Tibial artery (tissue), 4 donors: ENCODE measurements around the gene RIPOR1.

Experiments
- DNase-seq, 2 donors: peaks; one replicate each; pipeline ENCODE4 v3.0.0-alpha.2; 2019
- H3K27ac ChIP-seq, 2 donors: fragments of 200-600 bp; sonication (generic) in 1 of 2; 1 replicate in 1 of 2; 2 replicates in 1 of 2; pipeline ENCODE4 v1.5.1; 2018 to 2019; ENCODE audit warnings: mild to moderate bottlenecking in 1 of 2
- H3K27me3 ChIP-seq, 2 donors: fragments of 200-600 bp; sonication (generic) in 1 of 2; one replicate each; pipeline versions ENCODE4 v1.5.1 to v1.6.0; 2016 to 2019
- H3K36me3 ChIP-seq, 3 donors: fragments of 200-600 bp; sonication (generic) in 2 of 3; one replicate each; pipeline ENCODE4 v1.5.1; 2016 to 2019; ENCODE audit warnings: mild to moderate bottlenecking in 2 of 3
- H3K4me1 ChIP-seq, 4 donors: fragments of 200-600 bp; sonication (generic) in 2 of 4; 1 replicate in 3 of 4; 2 replicates in 1 of 4; pipeline ENCODE4 v1.5.1; 2016 to 2019
- H3K4me3 ChIP-seq, 2 donors: fragments of 200-600 bp; sonication (generic) in 1 of 2; 1 replicate in 1 of 2; 2 replicates in 1 of 2; pipeline ENCODE4 v1.5.1; 2018 to 2019; ENCODE audit warnings: mild to moderate bottlenecking in 2 of 2
- H3K9me3 ChIP-seq, 3 donors: fragments of 200-600 bp; sonication (generic) in 1 of 3; one replicate each; pipeline ENCODE4 v1.5.1; 2016 to 2019
- CTCF ChIP-seq, 2 experiments: fragments of 200-600 bp in 1 of 2; fragments of 450-650 bp in 1 of 2; IDR thresholded peaks; one replicate each; pipeline ENCODE4 v1.5.1; 2017 to 2019; ENCODE audit warnings: antibody characterized with exemption in 2 of 2, mild to moderate bottlenecking in 1 of 2, moderate library complexity in 1 of 2
- intact Hi-C: fragments of 100-400 bp; cut with DNase I; formaldehyde crosslinking; loops from one replicate; pipeline ENCODE4 v1.15.0; 2023; ENCODE audit warnings: low total_unique reads

The RIPOR1 gene

GRCh38 chr16:67516296-67517154, 12.1 kb upstream of the RIPOR1 start:
- no peak for DNase-seq
- Histone ChIP-seq H3K9me3 (no peaks in the 10 kb centered on the region), H3K27me3 (no peaks in the 10 kb centered on the region), H3K4me1 (peaks cover 0 to 1% (median 0%) of the 10 kb centered on the region in 4 donors), H3K4me3 (no peak overlapping the region), H3K27ac (no peak overlapping the region), H3K36me3 (no peaks in the 10 kb centered on the region)
- TF ChIP-seq CTCF (IDR thresholded peaks at IDR 0.05): no peak
- intact Hi-C loops: no loop called here

GRCh38 chr16:67517155-67517445, 11.5 kb upstream of the RIPOR1 start:
- Histone ChIP-seq H3K4me3 (no peak overlapping the region), H3K36me3 (no peaks in the 10 kb centered on the region), H3K27me3 (no peaks in the 10 kb centered on the region), H3K4me1 (peaks cover 0 to 6% (median 4%) of the 10 kb centered on the region in 4 donors), H3K27ac (no peak overlapping the region), H3K9me3 (no peaks in the 10 kb centered on the region)
- no peak for TF ChIP-seq CTCF (IDR thresholded peaks at IDR 0.05)
- intact Hi-C loops: no loop called here
- DNase-seq: no peak

GRCh38 chr16:67517661-67518423, 10.8 kb upstream of the RIPOR1 start:
- Histone ChIP-seq H3K27ac (no peak overlapping the region), H3K9me3 (no peaks in the 10 kb centered on the region), H3K27me3 (no peaks in the 10 kb centered on the region), H3K36me3 (no peaks in the 10 kb centered on the region), H3K4me3 (no peak overlapping the region), H3K4me1 (peaks cover 0 to 6% (median 4%) of the 10 kb centered on the region in 4 donors)
- no peak for TF ChIP-seq CTCF (IDR thresholded peaks at IDR 0.05)
- DNase-seq: no peak
- intact Hi-C loops: no loop called here

GRCh38 chr16:67518676-67519075, 10.0 kb upstream of the RIPOR1 start:
- Histone ChIP-seq H3K4me1 (peaks cover 0 to 6% (median 4%) of the 10 kb centered on the region in 4 donors), H3K4me3 (no peak overlapping the region), H3K36me3 (no peaks in the 10 kb centered on the region), H3K27me3 (no peaks in the 10 kb centered on the region), H3K27ac (no peak overlapping the region), H3K9me3 (no peaks in the 10 kb centered on the region)
- no peak for TF ChIP-seq CTCF (IDR thresholded peaks at IDR 0.05)
- DNase-seq: no peak
- intact Hi-C loops: no loop called here

- H3K27me3 ChIP-seq: no peaks in the 10 kb centered on the region
- no peaks in the 10 kb centered on the region for H3K36me3 ChIP-seq
- peaks cover 0 to 6% (median 4%) of the 10 kb centered on the region in 4 donors for H3K4me1 ChIP-seq
- no peak overlapping the region for H3K27ac ChIP-seq
- intact Hi-C loops: no loop called here
- H3K4me3 ChIP-seq: no peak overlapping the region
- DNase-seq: no peak
- TF ChIP-seq CTCF (IDR thresholded peaks at IDR 0.05): no peak
- H3K9me3 ChIP-seq: no peaks in the 10 kb centered on the region
Measured at GRCh38 chr16:67519242-67519641, 9.4 kb upstream of the RIPOR1 start.
